ENCODE data around the gene WRAP53. TPM values are rescaled to one million over a fixed set of nuclear protein-coding genes. Genes with fewer than 3 reads are reported as not detected.

The WRAP53 gene
- total RNA-seq, 6 donors from 2014 or later: 6.0 to 10.3 (median 7.8) TPM

GRCh38 chr17:7676533-7676932, 11.7 kb upstream of the WRAP53 start:
- Histone ChIP-seq H3K27me3 (no peaks in the 10 kb centered on the region), H3K9me3 (peaks cover 4 to 8% (median 8%) of the 10 kb centered on the region in 4 donors), H3K4me1 (peaks cover 0 to 6% (median 0%) of the 10 kb centered on the region in 4 donors), H3K4me3 (no peak overlapping the region), H3K36me3 (peaks cover 15 to 47% (median 45%) of the 10 kb centered on the region in 4 donors), H3K27ac (no peak overlapping the region)
- TF ChIP-seq POLR2A (IDR thresholded peaks at IDR 0.05): no peak
- DNase-seq (no peak), ATAC-seq (ENCODE audit: low FRiP score in 2 of 2) (no peak)
- 91% methylated on average over 5 of the region's 5 CpGs for WGBS, 2 donors

- Histone ChIP-seq H3K27me3 (no peaks in the 10 kb centered on the region), H3K27ac (no peak overlapping the region), H3K9me3 (peaks cover 4 to 8% (median 8%) of the 10 kb centered on the region in 4 donors), H3K36me3 (peaks cover 15 to 37% (median 35%) of the 10 kb centered on the region in 4 donors), H3K4me1 (peaks cover 0 to 6% (median 0%) of the 10 kb centered on the region in 4 donors), H3K4me3 (no peak overlapping the region)
- ATAC-seq (ENCODE audit: low FRiP score in 2 of 2): no peak
- TF ChIP-seq POLR2AphosphoS5 (IDR thresholded peaks at IDR 0.05) (no peak), CTCF (IDR thresholded peaks at IDR 0.05) (no peak), POLR2A (IDR thresholded peaks at IDR 0.05) (no peak), EP300 (IDR thresholded peaks at IDR 0.05) (no peak)
- no peak for DNase-seq
- WGBS, 2 donors: 68 to 70% methylated on average over 10 of the region's 10 CpGs
Observed at GRCh38 chr17:7677388-7678067, 10.7 kb upstream of the WRAP53 start.

- Histone ChIP-seq H3K9me3 (no peaks in the 10 kb centered on the region), H3K27me3 (no peaks in the 10 kb centered on the region), H3K27ac (peak overlapping the region; percentile 88 to 96 (median 94)), H3K36me3 (no peaks in the 10 kb centered on the region), H3K4me1 (peaks cover 16 to 30% (median 22%) of the 10 kb centered on the region in 4 donors), H3K4me3 (peak overlapping the region in 3 of 4 donors; percentile 63 to 88 (median 72))
- DNase-seq: no peak
- TF ChIP-seq POLR2A (IDR thresholded peaks at IDR 0.05): no peak
- TF ChIP-seq EP300 (IDR thresholded peaks at IDR 0.05): no peak
- no peak for TF ChIP-seq CTCF (IDR thresholded peaks at IDR 0.05)
- TF ChIP-seq POLR2AphosphoS5 (IDR thresholded peaks at IDR 0.05): no peak
- WGBS, 2 donors: 58 to 60% methylated on average over 15 of the region's 15 CpGs
- no peak for ATAC-seq (ENCODE audit: low FRiP score in 2 of 2)
Observed at GRCh38 chr17:7684851-7685532, 3.3 kb upstream of the WRAP53 start.

GRCh38 chr17:7685533-7686221, 2.6 kb upstream of the WRAP53 start:
- DNase-seq (peak; percentile 95 to 98), ATAC-seq (ENCODE audit: low FRiP score in 2 of 2) (peak; percentile 89 to 93)
- H3K27me3 ChIP-seq: no peaks in the 10 kb centered on the region
- TF ChIP-seq POLR2A (IDR thresholded peaks at IDR 0.05): peak in 2 of 4 donors; percentile 34 to 40
- no peak for TF ChIP-seq CTCF (IDR thresholded peaks at IDR 0.05)
- peak; percentile 68 to 87 for TF ChIP-seq POLR2AphosphoS5 (IDR thresholded peaks at IDR 0.05)
- peak in 1 of 4 donors; percentile 32 for TF ChIP-seq EP300 (IDR thresholded peaks at IDR 0.05)
- H3K27ac ChIP-seq: peak overlapping the region; percentile 88 to 96 (median 94)
- 6 to 11% methylated on average over 44 of the region's 44 CpGs for WGBS, 2 donors
- peaks cover 16 to 30% (median 22%) of the 10 kb centered on the region in 4 donors for H3K4me1 ChIP-seq
- H3K4me3 ChIP-seq: peak overlapping the region; percentile 63 to 88 (median 76)
- H3K9me3 ChIP-seq: no peaks in the 10 kb centered on the region
- peaks cover 0 to 5% (median 0%) of the 10 kb centered on the region in 4 donors for H3K36me3 ChIP-seq

All from upper lobe of left lung (tissue), 6 donors.